PFSK-1 (cell line): ENCODE data around the gene SLC9B1.

ENCODE experiments used
- FOXP2 ChIP-seq: optimal IDR thresholded peaks from 2 replicates; pipeline ENCODE3; 2011; ENCODE audit warnings: borderline replicate concordance, control low read depth, inconsistent platforms; ENCODE audit not compliant: insufficient read depth; ENCODE audit errors: extremely low read length, extremely low read depth
- POLR2AphosphoS5 ChIP-seq: IDR thresholded peaks from 2 replicates; pipeline ENCODE4 v1.6.1; 2012; ENCODE audit warnings: low read depth, mild to moderate bottlenecking, control low read depth, low read length, moderate library complexity
- SIN3A ChIP-seq: IDR thresholded peaks from 2 replicates; pipeline ENCODE4 v1.6.1; 2012; ENCODE audit warnings: mild to moderate bottlenecking, low read length, moderate library complexity, borderline replicate concordance; ENCODE audit not compliant: insufficient read depth
- TAF1 ChIP-seq: IDR thresholded peaks from 2 replicates; pipeline ENCODE4 v1.6.1; 2012; ENCODE audit warnings: low read length, control low read depth, borderline replicate concordance; ENCODE audit not compliant: insufficient read depth
- TF ChIP-seq, protein P1 (sequence below), 2 experiments: IDR thresholded peaks; 2 replicates each; pipeline versions ENCODE4 v1.6.1 to v1.8.0; 2011 to 2012; ENCODE audit warnings: low read depth in 2 of 2, low read length in 2 of 2, control low read depth in 1 of 2, inconsistent platforms in 1 of 2, mild to moderate bottlenecking in 1 of 2, moderate library complexity in 1 of 2; ENCODE audit not compliant: insufficient read depth in 1 of 2

Gene SLC9B1

DNA sequence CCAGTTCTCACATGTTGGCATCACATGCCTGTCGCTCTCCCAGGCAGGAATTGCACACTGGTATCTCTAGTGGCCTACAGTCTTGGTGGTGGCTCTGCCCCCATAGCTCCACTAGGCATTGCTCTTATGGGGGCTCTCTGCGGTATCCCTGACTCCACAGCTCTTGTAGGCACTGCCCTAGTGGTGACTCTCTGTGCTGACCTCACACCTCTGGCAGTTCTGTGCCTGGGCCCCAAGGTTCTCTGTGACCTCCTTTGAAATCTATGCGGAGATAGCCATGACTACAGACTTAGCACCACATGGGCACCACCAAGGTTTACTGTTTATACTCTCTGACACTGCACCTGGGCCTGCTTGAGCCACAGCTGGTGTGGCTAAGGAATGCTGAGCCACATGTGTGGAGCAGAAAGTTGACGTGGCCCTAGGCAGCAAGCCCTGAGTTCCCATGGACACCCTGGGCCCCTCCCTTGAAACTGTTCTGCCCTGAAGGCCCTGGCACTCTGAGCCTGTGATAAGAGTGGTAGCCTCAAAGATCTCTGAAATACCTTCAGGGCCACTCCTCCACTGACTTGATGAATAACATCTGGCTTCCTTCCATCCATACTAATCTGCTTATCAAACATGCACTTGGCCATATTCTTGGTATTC is 8.0 kb downstream of the SLC9B1 start:
- TF ChIP-seq TAF1 (no peak), SIN3A (no peak), FOXP2 (no peak), POLR2AphosphoS5 (no peak)
- TF ChIP-seq, protein P1, sequence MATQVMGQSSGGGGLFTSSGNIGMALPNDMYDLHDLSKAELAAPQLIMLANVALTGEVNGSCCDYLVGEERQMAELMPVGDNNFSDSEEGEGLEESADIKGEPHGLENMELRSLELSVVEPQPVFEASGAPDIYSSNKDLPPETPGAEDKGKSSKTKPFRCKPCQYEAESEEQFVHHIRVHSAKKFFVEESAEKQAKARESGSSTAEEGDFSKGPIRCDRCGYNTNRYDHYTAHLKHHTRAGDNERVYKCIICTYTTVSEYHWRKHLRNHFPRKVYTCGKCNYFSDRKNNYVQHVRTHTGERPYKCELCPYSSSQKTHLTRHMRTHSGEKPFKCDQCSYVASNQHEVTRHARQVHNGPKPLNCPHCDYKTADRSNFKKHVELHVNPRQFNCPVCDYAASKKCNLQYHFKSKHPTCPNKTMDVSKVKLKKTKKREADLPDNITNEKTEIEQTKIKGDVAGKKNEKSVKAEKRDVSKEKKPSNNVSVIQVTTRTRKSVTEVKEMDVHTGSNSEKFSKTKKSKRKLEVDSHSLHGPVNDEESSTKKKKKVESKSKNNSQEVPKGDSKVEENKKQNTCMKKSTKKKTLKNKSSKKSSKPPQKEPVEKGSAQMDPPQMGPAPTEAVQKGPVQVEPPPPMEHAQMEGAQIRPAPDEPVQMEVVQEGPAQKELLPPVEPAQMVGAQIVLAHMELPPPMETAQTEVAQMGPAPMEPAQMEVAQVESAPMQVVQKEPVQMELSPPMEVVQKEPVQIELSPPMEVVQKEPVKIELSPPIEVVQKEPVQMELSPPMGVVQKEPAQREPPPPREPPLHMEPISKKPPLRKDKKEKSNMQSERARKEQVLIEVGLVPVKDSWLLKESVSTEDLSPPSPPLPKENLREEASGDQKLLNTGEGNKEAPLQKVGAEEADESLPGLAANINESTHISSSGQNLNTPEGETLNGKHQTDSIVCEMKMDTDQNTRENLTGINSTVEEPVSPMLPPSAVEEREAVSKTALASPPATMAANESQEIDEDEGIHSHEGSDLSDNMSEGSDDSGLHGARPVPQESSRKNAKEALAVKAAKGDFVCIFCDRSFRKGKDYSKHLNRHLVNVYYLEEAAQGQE (IDR thresholded peaks at IDR 0.05; ENCODE audit: insufficient read depth in 1 of 2, low read depth in 2 of 2, low read length in 2 of 2): no peak

DNA sequence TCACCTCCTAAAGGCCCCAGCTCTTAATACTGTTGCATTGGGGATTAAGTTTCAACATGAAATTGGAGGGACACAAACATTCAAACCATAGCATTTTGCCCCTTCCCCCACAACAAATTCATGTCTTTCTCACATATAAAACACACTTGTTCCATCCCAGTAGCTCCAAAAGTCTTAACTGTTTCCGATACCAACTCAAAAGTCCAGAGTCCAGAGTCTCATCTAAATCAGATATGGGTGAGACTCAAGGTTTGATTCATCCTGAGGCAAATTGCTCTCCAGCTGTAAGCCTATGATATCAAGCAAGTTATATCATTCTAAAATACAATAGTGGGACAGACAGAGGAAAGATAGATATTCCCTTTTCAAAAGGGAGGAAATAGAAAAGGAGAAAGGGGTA is 8.7 kb downstream of the SLC9B1 start:
- TF ChIP-seq POLR2AphosphoS5 (no peak), SIN3A (no peak), TAF1 (no peak), FOXP2 (no peak)
- TF ChIP-seq, protein P1 (IDR thresholded peaks at IDR 0.05; ENCODE audit: insufficient read depth in 1 of 2, low read depth in 2 of 2, low read length in 2 of 2): no peak

DNA sequence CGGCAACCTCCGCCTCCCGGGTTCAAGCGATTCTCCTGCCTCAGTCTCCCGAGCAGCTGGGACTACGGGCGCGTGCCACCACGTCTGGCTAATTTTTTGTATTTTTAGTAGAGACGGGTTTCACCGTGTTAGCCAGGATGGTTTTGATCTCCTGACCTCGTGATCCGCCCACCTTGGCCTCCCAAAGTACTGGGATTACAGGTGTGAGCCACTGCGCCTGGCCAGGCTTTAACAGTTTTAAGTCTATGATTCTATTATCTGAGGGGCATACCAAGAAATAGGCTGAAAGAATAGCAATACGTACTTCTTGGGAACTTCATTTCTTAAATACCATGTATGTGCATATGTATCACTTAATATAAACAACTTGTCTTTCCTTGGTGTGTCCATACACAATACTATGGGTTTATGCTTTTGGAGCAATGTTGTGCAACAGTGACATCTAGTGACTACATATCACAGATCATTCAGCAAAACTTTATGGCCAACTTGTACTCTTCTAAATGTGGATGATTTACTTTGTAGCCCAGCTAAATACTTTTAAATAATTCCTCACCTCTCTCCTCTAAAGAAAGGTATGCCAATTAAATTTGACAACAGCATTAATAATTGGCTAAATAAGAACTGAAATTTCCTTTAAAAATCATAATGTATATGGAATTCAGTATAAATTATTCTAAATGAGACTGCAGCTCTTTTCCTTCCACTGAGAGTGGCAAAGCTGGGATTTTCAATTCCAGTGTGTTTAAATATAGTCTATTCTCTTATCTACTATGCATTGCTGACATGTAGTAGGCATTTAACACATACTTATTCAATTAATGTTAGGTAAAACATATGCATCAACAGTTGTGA is 10.4 kb downstream of the SLC9B1 start:
- no peak for TF ChIP-seq SIN3A
- TF ChIP-seq, protein P1 (IDR thresholded peaks at IDR 0.05; ENCODE audit: insufficient read depth in 1 of 2, low read depth in 2 of 2, low read length in 2 of 2): no peak
- no peak for TF ChIP-seq POLR2AphosphoS5
- no peak for TF ChIP-seq FOXP2
- TF ChIP-seq TAF1: no peak

DNA sequence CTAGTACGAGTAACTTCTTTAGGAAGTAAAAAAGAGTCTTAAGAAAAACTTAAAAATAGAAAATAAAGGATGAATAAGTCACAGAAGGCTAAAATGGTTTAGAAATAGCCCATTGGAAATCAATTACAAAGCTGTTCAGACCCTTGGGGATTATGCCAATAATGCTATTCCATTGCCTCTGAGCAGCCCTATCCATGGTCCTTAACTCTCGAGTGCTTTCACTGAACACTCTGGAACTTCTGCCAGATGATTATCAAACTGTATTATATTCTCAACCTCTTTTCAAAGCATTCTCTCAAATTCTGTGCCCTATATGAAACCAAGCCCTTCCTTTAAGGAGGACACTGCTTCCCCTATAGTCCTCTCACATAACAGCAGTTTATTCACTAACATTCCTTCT is 17.0 kb downstream of the SLC9B1 start:
- no peak for TF ChIP-seq POLR2AphosphoS5
- TF ChIP-seq, protein P1 (IDR thresholded peaks at IDR 0.05; ENCODE audit: insufficient read depth in 1 of 2, low read depth in 2 of 2, low read length in 2 of 2): peak; percentile 75 to 92

DNA sequence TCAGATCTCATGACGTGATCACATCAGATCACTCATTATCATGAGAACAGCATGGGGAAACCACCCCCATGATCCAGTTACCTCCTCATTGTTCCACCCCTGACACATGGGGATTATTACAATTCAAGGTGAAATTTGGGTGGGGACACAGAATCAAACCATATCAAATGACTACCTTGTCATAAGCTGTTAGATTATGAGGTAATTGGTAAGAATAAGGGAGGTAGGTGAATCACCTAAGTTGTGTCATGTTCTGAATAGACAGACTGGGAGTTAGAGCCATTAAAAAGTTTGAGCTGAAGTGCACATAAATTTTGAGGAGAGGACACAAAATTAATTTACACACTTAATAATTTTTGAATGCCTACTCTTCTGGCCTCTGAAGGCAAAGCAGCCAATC is 24.7 kb downstream of the SLC9B1 start:
- TF ChIP-seq POLR2AphosphoS5 (no peak), SIN3A (no peak), FOXP2 (no peak), TAF1 (no peak)
- TF ChIP-seq, protein P1 (IDR thresholded peaks at IDR 0.05; ENCODE audit: insufficient read depth in 1 of 2, low read depth in 2 of 2, low read length in 2 of 2): no peak
